GM10266 (cell line): ENCODE measurements around the gene GGT5.

Experiments used
- DNase-seq: peaks from one replicate; pipeline ENCODE4 v3.0.0; 2012; ENCODE audit errors: extremely low spot score
- CTCF ChIP-seq: IDR thresholded peaks from 2 replicates; pipeline ENCODE4 v1.5.1; 2012; ENCODE audit warnings: mild to moderate bottlenecking, low read depth; ENCODE audit not compliant: control insufficient read depth, insufficient read depth; ENCODE audit errors: missing control alignments

Gene GGT5

GRCh38 chr22:24178502-24179440 is 66.1 kb downstream of the GGT5 start:
- DNase-seq, result no peak
- TF ChIP-seq CTCF, result peak; percentile 25

- TF ChIP-seq CTCF, result no peak
- no peak for DNase-seq
Measured at GRCh38 chr22:24178021-24178431, 66.9 kb downstream of the GGT5 start.

GRCh38 chr22:24177456-24177855 is 67.4 kb downstream of the GGT5 start:
- no peak for DNase-seq
- no peak for TF ChIP-seq CTCF

- TF ChIP-seq CTCF, result no peak
Measured at GRCh38 chr22:24177045-24177444, 67.8 kb downstream of the GGT5 start.

GRCh38 chr22:24176630-24177029 is 68.3 kb downstream of the GGT5 start:
- no peak for DNase-seq

More at GRCh38 chr22:24177045-24177444, 67.8 kb downstream of the GGT5 start:
- DNase-seq, result no peak

GRCh38 chr22:24176040-24176439 is 68.8 kb downstream of the GGT5 start:
- DNase-seq, result no peak
- no peak for TF ChIP-seq CTCF

More at GRCh38 chr22:24176630-24177029, 68.3 kb downstream of the GGT5 start:
- TF ChIP-seq CTCF, result no peak

GRCh38 chr22:24175160-24175808 is 69.6 kb downstream of the GGT5 start:
- TF ChIP-seq CTCF, result peak; percentile 84
- DNase-seq, result peak; percentile 86
